A549 (cell line): ENCODE data around the gene OXNAD1. TPM values are rescaled to one million over a fixed set of nuclear protein-coding genes. Genes with fewer than 3 reads are reported as not detected.

ENCODE experiments used
- ATAC-seq, 2 experiments: fragments of 200-7000 bp in 1 of 2; fragments of >200 bp in 1 of 2; cut with Nextera tagmentation in 1 of 2; cut with Tn5 transposase in 1 of 2; 3 replicates each; pipeline versions ENCODE4 v1.8.0 to v1.9.1; 2018 to 2020; ENCODE audit warnings: mild to moderate bottlenecking in 1 of 2, moderate library complexity in 1 of 2
- CTCF ChIA-PET: fragments of 300-600 bp; sonication (Branson Sonifier 250); formaldehyde crosslinking; extraction: SDS; loops from one replicate; lab custom pipeline; 2021; ENCODE audit warnings: antibody characterized with exemption, inconsistent platforms; lab: Yijun Ruan, JAX
- POLR2A ChIA-PET: fragments of 350-600 bp; formaldehyde crosslinking; extraction: SDS; loops from one replicate; lab custom pipeline; 2021; ENCODE audit warnings: antibody characterized with exemption, inconsistent platforms; lab: Yijun Ruan, JAX
- DNase-seq, 2 experiments: peaks; one replicate each; pipeline versions ENCODE4 v3.0.0 to v3.0.0-alpha.2; 2011 to 2016; ENCODE audit warnings: low read depth in 1 of 2, low spot score in 1 of 2
- FAIRE-seq: peaks from 2 replicates; lab custom pipeline; 2011; peaks lifted over from hg19 to GRCh38; lab: Jason Lieb, UNC
- H3K27ac ChIP-seq, 2 experiments: fragments of >200 bp; sonication (Bioruptor Twin); formaldehyde crosslinking; 3 replicates each; pipeline ENCODE4 v1.5.1; 2016 to 2017
- H3K4me1 ChIP-seq: fragments of >200 bp; sonication (Bioruptor Twin); formaldehyde crosslinking; 3 replicates; pipeline ENCODE4 v1.6.1; 2016
- H3K4me2 ChIP-seq: fragments of >200 bp; sonication (Bioruptor Twin); formaldehyde crosslinking; 3 replicates; pipeline ENCODE4 v1.6.1; 2016
- H3K4me3 ChIP-seq: fragments of >200 bp; sonication (Bioruptor Twin); formaldehyde crosslinking; 3 replicates; pipeline ENCODE4 v1.5.1; 2016
- H3K9me3 ChIP-seq: fragments of >200 bp; sonication (Bioruptor Twin); formaldehyde crosslinking; 3 replicates; pipeline ENCODE4 v1.6.1; 2016
- CBX2 ChIP-seq: fragments of 200-600 bp; sonication (generic); IDR thresholded peaks from 2 replicates; pipeline ENCODE4 v1.6.1; 2016; ENCODE audit warnings: low read depth, mild to moderate bottlenecking, borderline replicate concordance
- CBX8 ChIP-seq: fragments of 200-600 bp; sonication (generic); IDR thresholded peaks from 2 replicates; pipeline ENCODE4 v1.6.1; 2016
- CEBPB ChIP-seq, 2 experiments: fragments of >200 bp in 1 of 2; sonication (Bioruptor Twin) in 1 of 2; formaldehyde crosslinking in 1 of 2; IDR thresholded peaks; 2 replicates each; pipeline ENCODE4 v1.6.1; 2012 to 2016
- EHF ChIP-seq: fragments of 250-450 bp; sonication (Bioruptor Pico); IDR thresholded peaks from 2 replicates; pipeline ENCODE4 v1.5.0; 2020; ENCODE audit warnings: mild to moderate bottlenecking
- EP300 ChIP-seq, 2 experiments: fragments of >200 bp; sonication (Bioruptor Twin); formaldehyde crosslinking; IDR thresholded peaks; 2 replicates in 1 of 2; 3 replicates in 1 of 2; pipeline ENCODE4 v1.6.1; 2016 to 2017
- ESRRA ChIP-seq: fragments of 150-350 bp; IDR thresholded peaks from 2 replicates; pipeline ENCODE4 v1.6.1; 2014; ENCODE audit warnings: mild to moderate bottlenecking, low read length, borderline replicate concordance
- FOSB ChIP-seq: fragments of 250-450 bp; sonication (Bioruptor Pico); IDR thresholded peaks from 2 replicates; pipeline ENCODE4 v1.5.0; 2020; ENCODE audit warnings: mild to moderate bottlenecking, moderate library complexity
- FOSL2 ChIP-seq, 2 experiments: fragments of 450-650 bp in 1 of 2; fragments of >200 bp in 1 of 2; sonication (Bioruptor Twin) in 1 of 2; formaldehyde crosslinking; IDR thresholded peaks; 2 replicates each; pipeline versions ENCODE4 v1.5.0 to v1.6.1; 2016 to 2020; ENCODE audit warnings: mild to moderate bottlenecking in 1 of 2, moderate library complexity in 1 of 2
- GATA3 ChIP-seq: IDR thresholded peaks from 2 replicates; pipeline ENCODE4 v1.6.1; 2012; ENCODE audit warnings: borderline replicate concordance
- HDAC2 ChIP-seq: fragments of 200-600 bp; sonication (generic); IDR thresholded peaks from 2 replicates; pipeline ENCODE4 v1.6.1; 2016
- HOXB5 ChIP-seq: fragments of 250-450 bp; sonication (Bioruptor Pico); IDR thresholded peaks from 2 replicates; pipeline ENCODE4 v1.5.0; 2020; ENCODE audit warnings: mild to moderate bottlenecking, moderate library complexity
- KDM1A ChIP-seq: fragments of 200-600 bp; sonication (generic); IDR thresholded peaks from 2 replicates; pipeline ENCODE4 v1.6.1; 2016; ENCODE audit warnings: low read depth, mild to moderate bottlenecking
- MAFK ChIP-seq: fragments of 450-650 bp; IDR thresholded peaks from 2 replicates; pipeline ENCODE4 v1.6.1; 2014; ENCODE audit not compliant: partially characterized antibody
- MAZ ChIP-seq: fragments of 150-350 bp; IDR thresholded peaks from 2 replicates; pipeline ENCODE4 v1.6.1; 2014; ENCODE audit warnings: antibody characterized with exemption, low read depth, low read length, borderline replicate concordance
- NFE2L2 ChIP-seq: fragments of 150-350 bp; conservative IDR thresholded peaks from 2 replicates; pipeline ENCODE4 v1.6.1; 2014; ENCODE audit warnings: low read length
- RAD21 ChIP-seq, 2 experiments: fragments of >200 bp in 1 of 2; sonication (Bioruptor Twin) in 1 of 2; formaldehyde crosslinking in 1 of 2; IDR thresholded peaks in 1 of 2; conservative IDR thresholded peaks in 1 of 2; 2 replicates in 1 of 2; 3 replicates in 1 of 2; pipeline ENCODE4 v1.6.1; 2012 to 2018; ENCODE audit warnings: inconsistent platforms in 1 of 2
- RARB ChIP-seq: fragments of 250-450 bp; sonication (Bioruptor Pico); IDR thresholded peaks from 2 replicates; pipeline ENCODE4 v1.8.0; 2021; ENCODE audit warnings: mild to moderate bottlenecking, moderate library complexity
- RCOR1 ChIP-seq: fragments of 150-350 bp; IDR thresholded peaks from 2 replicates; pipeline ENCODE4 v1.6.1; 2014; ENCODE audit warnings: antibody characterized with exemption, low read length, low read depth
- RNF2 ChIP-seq: fragments of 200-600 bp; sonication (generic); IDR thresholded peaks from 2 replicates; pipeline ENCODE4 v1.6.1; 2016; ENCODE audit warnings: low read depth, mild to moderate bottlenecking, antibody characterized with exemption, moderate library complexity, borderline replicate concordance
- SREBF2 ChIP-seq: fragments of 450-650 bp; IDR thresholded peaks from 2 replicates; pipeline ENCODE4 v1.6.1; 2014; ENCODE audit warnings: mild to moderate bottlenecking, moderate library complexity
- WGBS: methylation state at CpG from one replicate; pipeline ENCODE4 v1.1.6; 2017; ENCODE audit errors: missing lambda C conversion rate; 5-methylcytosine and 5-hydroxymethylcytosine counted together
- polyA plus RNA-seq, 4 experiments: library from polyadenylated mRNA; depleted of rRNA in 3 of 4; stranded (reverse); fragments of >200 nt; fragmentation: RNase III in 1 of 4; extraction: RNeasy Plus Mini Kit Qiagen cat#74134 plus additional on column Dnase treatment in 1 of 4; gene quantifications; 2 replicates in 3 of 4; 3 replicates in 1 of 4; pipeline ENCODE4 v1.2.3, GENCODE V29; 2011 to 2017
- TF ChIP-seq, protein P1 (sequence below): IDR thresholded peaks from 2 replicates; pipeline ENCODE4 v1.6.1; 2012
- TF ChIP-seq, protein P2 (sequence below): fragments of >200 bp; sonication (Bioruptor Twin); formaldehyde crosslinking; IDR thresholded peaks from 3 replicates; pipeline ENCODE4 v1.6.1; 2016
- TF ChIP-seq, protein P3 (sequence below): fragments of >200 bp; sonication (Bioruptor Twin); formaldehyde crosslinking; IDR thresholded peaks from 3 replicates; pipeline ENCODE4 v1.5.1; 2016

OXNAD1 gene
- polyA plus RNA-seq, 2 of the 4 experiments (the other 2 are of a cell fraction): 8.8 to 25.9 TPM

GRCh38 chr3:16316847-16317560 lies 52.0 kb downstream of the OXNAD1 start (continued):
- no peak for TF ChIP-seq RNF2
- no peak for TF ChIP-seq GATA3
- TF ChIP-seq, protein P1, sequence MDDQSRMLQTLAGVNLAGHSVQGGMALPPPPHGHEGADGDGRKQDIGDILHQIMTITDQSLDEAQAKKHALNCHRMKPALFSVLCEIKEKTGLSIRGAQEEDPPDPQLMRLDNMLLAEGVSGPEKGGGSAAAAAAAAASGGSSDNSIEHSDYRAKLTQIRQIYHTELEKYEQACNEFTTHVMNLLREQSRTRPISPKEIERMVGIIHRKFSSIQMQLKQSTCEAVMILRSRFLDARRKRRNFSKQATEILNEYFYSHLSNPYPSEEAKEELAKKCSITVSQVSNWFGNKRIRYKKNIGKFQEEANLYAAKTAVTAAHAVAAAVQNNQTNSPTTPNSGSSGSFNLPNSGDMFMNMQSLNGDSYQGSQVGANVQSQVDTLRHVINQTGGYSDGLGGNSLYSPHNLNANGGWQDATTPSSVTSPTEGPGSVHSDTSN: no peak

DNA sequence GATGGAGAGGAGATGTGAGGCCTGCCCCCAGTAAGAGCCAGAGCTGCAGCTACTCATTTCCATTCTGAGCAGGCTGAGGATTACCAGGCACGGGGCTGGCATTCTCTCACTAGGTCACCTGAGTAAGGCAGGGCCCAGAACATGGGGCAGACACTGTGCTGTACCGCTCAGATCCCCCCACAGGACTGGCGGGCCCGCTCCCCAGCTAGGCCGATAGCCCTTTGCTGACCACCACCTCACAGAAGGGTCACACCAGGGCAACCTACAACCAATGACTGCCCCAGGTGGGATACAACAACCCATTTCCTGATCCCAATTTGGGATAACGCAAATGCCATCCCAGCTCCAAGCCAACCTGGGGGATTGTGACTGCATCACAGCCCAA lies 52.5 kb downstream of the OXNAD1 start:
- CTCF ChIA-PET: interaction anchor here (0.6 kb wide), 2 partner anchors 705 to 745 kb away, joined by 3 to 4 read pairs; no protein-coding TSS in a partner anchor
- POLR2A ChIA-PET: no interaction called here
- no peak overlapping the region for H3K4me2 ChIP-seq
- ATAC-seq (no peak), DNase-seq (no peak), FAIRE-seq (no peak)
- WGBS: 98% methylated on average over 5 of the region's 6 CpGs
- no peaks in the 10 kb centered on the region for H3K4me1 ChIP-seq
- H3K9me3 ChIP-seq: no peaks in the 10 kb centered on the region
- no peak for TF ChIP-seq HDAC2
- TF ChIP-seq MAZ: no peak
- no peak for TF ChIP-seq ESRRA
- TF ChIP-seq, protein P2, sequence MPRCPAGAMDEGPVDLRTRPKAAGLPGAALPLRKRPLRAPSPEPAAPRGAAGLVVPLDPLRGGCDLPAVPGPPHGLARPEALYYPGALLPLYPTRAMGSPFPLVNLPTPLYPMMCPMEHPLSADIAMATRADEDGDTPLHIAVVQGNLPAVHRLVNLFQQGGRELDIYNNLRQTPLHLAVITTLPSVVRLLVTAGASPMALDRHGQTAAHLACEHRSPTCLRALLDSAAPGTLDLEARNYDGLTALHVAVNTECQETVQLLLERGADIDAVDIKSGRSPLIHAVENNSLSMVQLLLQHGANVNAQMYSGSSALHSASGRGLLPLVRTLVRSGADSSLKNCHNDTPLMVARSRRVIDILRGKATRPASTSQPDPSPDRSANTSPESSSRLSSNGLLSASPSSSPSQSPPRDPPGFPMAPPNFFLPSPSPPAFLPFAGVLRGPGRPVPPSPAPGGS: no peak
- TF ChIP-seq FOSB: no peak
- no peak overlapping the region for H3K4me3 ChIP-seq
- H3K27ac ChIP-seq: no peak overlapping the region

DNA sequence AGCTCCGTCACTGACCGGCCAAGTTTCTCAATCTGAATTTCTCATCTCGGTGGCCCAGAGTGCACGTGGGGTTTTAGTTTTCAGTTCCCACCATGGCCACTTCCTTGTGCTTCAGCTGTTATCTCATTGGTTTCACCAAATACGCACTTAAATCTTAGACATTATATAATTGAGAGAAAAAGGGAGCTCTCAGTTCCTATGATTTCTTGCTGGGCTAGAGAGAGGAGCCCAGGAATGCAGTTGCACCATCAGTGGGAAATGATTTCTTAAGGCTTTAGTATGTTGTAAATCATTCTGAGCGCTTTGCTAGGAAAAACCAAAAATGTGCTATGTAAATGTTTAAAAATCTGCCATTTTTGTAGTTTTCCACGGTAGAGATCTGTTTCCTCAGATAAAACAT lies 53.2 kb downstream of the OXNAD1 start:
- POLR2A ChIA-PET: no interaction called here
- H3K4me1 ChIP-seq: no peaks in the 10 kb centered on the region
- CTCF ChIA-PET: interaction anchor here (0.6 to 1.1 kb wide), 3 partner anchors 21 to 746 kb away, joined by 3 to 4 read pairs (median 3); no protein-coding TSS in a partner anchor
- H3K4me3 ChIP-seq: no peak overlapping the region
- no peak overlapping the region for H3K4me2 ChIP-seq
- DNase-seq: no peak
- no peak for ATAC-seq
- H3K27ac ChIP-seq: no peak overlapping the region
- TF ChIP-seq CBX2 (no peak), GATA3 (no peak), CEBPB (IDR thresholded peaks at IDR 0.05) (no peak), RNF2 (no peak), EHF (no peak), MAFK (no peak), RCOR1 (no peak), ESRRA (no peak), FOSL2 (IDR thresholded peaks at IDR 0.05) (no peak), FOSL2 (CRISPR knock-in tag; IDR thresholded peaks at IDR 0.05) (no peak), CBX8 (no peak), NFE2L2 (no peak), HOXB5 (no peak), EP300 (IDR thresholded peaks at IDR 0.05) (no peak), KDM1A (no peak), HDAC2 (no peak), RARB (CRISPR knock-in tag) (no peak)
- no peak for FAIRE-seq
- WGBS: 91% methylated on average over 7 of the region's 7 CpGs
- no peaks in the 10 kb centered on the region for H3K9me3 ChIP-seq

DNA sequence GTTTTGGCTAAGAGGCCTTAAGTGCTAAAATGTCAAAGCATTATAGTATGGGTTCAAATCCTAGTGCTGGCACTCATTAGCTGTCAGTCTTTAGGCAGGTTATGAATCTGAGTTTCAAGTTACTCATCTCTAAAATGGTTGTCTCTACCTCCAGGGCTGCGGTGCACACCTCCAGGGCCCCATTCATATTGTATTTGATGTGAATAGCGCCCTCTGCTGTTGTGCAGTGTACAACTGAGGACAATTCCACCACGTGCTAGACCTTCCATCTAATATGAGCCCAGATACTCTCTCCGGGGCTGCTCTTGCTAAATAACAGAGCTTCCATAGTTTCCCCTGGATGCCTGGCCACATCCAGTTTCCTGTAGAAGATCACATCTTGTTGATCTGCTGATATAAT lies 54.3 kb downstream of the OXNAD1 start:
- TF ChIP-seq RAD21 (conservative IDR thresholded peaks at IDR 0.05 in 1 of 2, IDR thresholded peaks at IDR 0.05 in 1 of 2): peak in 1 of 2 experiments; percentile 18; a peak in 2 of 5 replicates
- TF ChIP-seq SREBF2: no peak
- no peak for TF ChIP-seq KDM1A
- TF ChIP-seq, protein P3, sequence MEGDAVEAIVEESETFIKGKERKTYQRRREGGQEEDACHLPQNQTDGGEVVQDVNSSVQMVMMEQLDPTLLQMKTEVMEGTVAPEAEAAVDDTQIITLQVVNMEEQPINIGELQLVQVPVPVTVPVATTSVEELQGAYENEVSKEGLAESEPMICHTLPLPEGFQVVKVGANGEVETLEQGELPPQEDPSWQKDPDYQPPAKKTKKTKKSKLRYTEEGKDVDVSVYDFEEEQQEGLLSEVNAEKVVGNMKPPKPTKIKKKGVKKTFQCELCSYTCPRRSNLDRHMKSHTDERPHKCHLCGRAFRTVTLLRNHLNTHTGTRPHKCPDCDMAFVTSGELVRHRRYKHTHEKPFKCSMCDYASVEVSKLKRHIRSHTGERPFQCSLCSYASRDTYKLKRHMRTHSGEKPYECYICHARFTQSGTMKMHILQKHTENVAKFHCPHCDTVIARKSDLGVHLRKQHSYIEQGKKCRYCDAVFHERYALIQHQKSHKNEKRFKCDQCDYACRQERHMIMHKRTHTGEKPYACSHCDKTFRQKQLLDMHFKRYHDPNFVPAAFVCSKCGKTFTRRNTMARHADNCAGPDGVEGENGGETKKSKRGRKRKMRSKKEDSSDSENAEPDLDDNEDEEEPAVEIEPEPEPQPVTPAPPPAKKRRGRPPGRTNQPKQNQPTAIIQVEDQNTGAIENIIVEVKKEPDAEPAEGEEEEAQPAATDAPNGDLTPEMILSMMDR: peak; percentile 43
- WGBS: 61% methylated on average over 4 of the region's 4 CpGs
- Histone ChIP-seq H3K9me3 (no peaks in the 10 kb centered on the region), H3K4me2 (no peak overlapping the region), H3K4me1 (no peaks in the 10 kb centered on the region), H3K4me3 (no peak overlapping the region), H3K27ac (no peak overlapping the region)
- FAIRE-seq: no peak
- ATAC-seq: peak in 1 of 2 experiments; percentile 80; a peak in 3 of 6 replicates
- POLR2A ChIA-PET: no interaction called here
- CTCF ChIA-PET: interaction anchor here (1.1 to 1.2 kb wide), 2 partner anchors 20 to 52 kb away, joined by 3 to 6 read pairs; no protein-coding TSS in a partner anchor
- peak; percentile 21 to 33 for DNase-seq
